Measurements from ENCODE around the gene RASSF7.
A peak's percentile ranks its signal among the peaks of the same experiment; 100 is the strongest.

RASSF7 gene

DNA sequence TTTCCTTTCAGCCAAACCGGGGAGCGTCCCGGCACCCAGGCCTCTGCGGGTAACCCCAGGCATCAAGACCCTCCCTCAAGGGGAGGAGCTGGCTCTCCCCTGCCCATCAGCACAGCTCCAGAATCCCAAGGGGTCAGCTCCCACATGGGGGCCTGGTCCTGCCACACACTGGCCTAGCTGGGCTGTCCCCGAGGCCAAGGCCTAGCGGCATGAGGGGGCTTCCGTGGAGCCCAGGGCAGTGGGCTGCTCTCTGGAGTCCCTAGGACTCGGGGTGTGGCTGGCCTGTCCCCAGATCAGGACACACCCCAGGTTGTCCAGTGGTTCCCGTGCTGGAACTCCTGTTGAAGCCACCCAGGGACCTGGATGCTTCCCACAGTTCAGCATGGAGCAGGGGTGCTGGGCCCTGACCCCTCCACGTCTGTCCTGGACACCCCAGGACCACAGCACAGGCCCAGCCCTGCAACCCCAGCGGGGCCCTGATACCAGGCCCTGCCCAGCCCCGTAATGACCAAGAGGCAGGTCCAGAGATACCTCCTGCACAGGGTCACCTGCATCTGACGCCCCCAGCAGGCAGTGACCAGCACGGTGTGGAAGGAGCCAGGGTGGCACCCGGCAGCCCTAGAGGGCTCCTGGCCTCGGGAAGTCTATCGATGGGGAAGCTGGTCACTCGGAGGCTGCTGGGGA, 30.9 kb upstream of the RASSF7 start:
- no peak overlapping the region for H3K27ac ChIP-seq

DNA sequence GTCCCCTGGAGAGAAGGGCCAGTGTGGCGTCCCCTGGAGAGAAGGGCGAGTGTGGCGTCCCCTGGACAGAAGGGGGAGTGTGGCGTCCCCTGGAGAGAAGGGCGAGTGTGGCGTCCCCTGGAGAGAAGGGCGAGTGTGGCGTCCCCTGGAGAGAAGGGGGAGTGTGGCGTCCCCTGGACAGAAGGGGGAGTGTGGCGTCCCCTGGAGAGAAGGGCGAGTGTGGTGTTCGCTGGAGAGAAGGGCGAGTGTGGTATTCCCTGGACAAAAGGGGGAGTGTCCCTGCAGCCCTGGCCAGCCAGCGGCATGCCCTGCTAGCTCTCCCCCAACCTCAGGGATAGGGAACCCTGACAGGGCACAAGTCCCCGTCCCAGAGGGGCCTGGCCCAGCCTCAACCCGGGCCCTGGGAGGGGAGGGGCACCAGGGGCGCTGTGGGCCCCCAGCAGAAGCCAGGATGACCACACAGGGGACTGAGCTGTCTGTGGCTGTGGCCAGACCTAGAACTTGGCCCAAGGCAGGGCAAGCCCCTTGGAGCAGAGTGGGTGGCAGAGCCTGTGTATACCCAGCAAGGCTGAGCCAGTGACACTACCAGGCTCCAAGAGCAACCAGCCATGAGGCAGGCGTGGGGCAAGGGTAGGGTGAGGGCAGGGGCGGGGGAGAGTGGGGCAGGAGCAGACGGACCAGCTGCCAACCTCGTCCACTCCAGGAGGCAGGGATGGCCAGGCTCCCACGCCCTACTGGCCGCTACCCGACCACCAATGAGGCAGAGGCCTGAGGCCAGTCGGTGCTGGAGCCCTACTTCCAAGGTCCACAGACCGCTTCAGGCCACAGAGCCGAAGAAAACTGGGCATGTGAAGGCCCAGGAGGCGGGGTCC, 29.6 kb upstream of the RASSF7 start:
- H3K27ac ChIP-seq = no peak overlapping the region
- TF ChIP-seq CTCF (conservative IDR thresholded peaks at IDR 0.05) = no peak

More for the DNA sequence above, 30.9 kb upstream of the RASSF7 start:
- no peak for TF ChIP-seq CTCF (conservative IDR thresholded peaks at IDR 0.05)

DNA sequence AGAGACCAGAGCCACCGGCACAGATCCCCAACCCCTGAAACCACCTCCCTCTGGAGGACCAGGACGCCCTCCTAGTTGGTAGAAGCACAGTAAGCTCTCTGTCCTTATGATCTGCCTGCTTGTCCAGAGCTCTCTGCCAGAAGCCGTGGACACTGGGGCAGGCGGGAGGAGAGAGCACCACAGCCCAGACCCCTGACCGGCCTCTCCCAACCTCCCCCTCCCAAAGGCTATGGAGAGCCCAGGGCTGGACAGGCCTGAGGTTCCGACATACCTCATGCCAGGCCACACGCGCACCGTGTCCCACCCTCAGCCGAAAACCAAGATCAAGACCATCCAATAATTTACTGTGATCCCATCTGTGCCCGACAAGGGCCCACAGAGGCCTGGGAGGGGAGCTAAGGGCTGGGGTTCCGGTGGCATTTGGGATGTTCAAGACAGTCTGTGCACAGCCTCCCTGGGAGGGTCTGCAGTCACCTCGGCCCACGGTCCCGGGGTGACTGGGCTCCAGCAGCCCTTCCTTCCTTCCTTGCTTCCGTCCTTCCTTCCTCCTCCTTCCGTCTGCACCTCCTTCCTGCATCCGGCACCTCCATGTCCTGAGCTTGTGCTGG, 28.7 kb upstream of the RASSF7 start:
- no peak overlapping the region for H3K27ac ChIP-seq

GRCh38 chr11:532527-532985, 28.2 kb upstream of the RASSF7 start:
- no peak for TF ChIP-seq CTCF (conservative IDR thresholded peaks at IDR 0.05)
- H3K27ac ChIP-seq = no peak overlapping the region

More for the DNA sequence above, 28.7 kb upstream of the RASSF7 start:
- no peak for TF ChIP-seq CTCF (conservative IDR thresholded peaks at IDR 0.05)

DNA sequence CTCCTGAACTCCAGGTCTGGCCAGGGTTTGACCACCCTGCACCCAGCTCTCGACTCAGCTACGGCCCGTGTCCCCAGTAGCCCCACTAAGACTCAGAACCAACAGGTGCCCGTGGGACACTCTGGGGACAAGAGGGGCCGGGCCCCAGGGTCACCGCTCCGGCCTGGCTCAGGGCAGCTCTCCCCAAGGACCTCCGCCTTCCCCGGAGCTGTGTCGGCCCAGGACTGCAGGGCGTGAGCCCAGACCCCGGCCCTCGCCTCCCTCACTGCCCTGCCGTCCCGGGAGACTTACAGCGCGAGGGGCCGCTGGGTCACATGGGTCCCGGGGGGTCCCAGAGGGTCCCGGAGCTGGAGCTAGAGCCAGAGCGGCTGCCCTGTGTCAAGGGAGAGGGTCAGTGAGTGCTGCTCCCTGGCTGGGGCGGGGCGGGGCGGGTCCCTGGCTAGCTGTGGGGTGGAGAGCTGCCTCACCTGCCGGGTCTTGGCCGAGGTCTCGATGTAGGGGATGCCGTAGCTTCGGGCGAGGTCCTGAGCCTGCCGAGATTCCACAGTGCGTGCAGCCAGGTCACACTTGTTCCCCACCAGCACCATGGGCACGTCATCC, 27.7 kb upstream of the RASSF7 start:
- TF ChIP-seq CTCF (conservative IDR thresholded peaks at IDR 0.05) = no peak
- H3K27ac ChIP-seq = peak overlapping the region; percentile 86; the same call in 1 of the 2 replicates

DNA sequence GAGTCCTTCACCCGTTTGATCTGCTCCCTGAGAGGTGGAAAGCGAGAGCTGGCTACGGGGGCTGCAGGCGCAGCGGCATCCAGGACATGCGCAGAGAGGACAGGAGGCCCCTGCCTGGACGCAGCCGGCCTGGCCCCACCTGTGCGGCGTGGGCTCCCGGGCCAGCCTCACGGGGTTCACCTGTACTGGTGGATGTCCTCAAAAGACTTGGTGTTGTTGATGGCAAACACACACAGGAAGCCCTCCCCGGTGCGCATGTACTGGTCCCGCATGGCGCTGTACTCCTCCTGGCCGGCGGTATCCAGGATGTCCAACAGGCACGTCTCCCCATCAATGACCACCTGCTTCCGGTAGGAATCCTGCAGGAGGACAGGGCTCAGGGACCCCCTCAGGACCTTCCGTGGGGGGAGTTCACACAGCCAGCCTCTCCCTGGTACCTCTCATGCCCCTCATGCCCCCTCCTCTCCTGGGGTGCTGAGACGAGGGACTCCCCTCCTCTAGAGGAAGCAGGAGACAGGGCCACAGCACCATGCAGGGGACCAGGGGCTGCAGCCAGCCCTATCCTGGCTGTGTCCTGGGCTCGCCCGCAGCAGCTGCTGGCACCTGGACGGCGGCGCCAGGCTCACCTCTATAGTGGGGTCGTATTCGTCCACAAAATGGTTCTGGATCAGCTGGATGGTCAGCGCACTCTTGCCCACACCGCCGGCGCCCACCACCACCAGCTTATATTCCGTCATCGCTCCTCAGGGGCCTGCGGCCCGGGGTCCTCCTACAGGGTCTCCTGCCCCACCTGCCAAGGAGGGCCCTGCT, 27.0 kb upstream of the RASSF7 start:
- TF ChIP-seq CTCF (conservative IDR thresholded peaks at IDR 0.05) = no peak
- peak overlapping the region; percentile 86 for H3K27ac ChIP-seq
